DMS79 (cell line): ENCODE data around the gene CELSR1.

Experiments
- DNase-seq: peaks from one replicate; lab custom pipeline; 2025; lab: John Stamatoyannopoulos, UW

The CELSR1 gene

DNA sequence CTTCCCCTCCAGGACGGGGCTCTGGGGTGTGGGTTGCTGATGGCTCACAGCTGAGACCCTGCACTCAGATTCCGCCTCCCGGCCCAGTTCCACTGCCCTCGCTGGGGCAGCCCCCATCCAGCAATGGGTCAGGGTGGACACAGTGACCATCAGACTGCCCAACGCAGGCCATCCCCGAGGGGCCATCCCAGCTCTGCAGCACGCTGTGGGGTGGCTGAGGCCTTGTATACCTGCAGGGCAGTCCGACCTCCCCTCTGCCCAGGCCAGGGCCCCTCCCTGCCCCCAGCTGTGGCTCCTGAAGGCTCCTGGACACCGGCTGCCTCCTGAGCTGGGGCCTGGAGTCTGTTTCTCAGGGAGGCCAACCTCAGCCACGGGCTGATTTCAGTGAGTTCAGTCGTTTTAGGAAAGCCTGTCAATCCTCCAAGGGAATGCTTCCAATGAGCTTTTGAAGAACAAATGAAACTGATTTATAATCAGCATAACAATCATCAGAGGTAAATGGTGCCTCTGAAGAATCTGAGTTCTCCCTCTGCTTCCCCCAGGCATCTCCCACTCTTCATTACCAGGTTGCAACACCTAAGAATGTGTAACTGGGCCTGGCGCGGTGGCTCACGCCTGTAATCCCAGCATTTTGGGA is 95.1 kb downstream of the CELSR1 start:
- DNase-seq: no peak

DNA sequence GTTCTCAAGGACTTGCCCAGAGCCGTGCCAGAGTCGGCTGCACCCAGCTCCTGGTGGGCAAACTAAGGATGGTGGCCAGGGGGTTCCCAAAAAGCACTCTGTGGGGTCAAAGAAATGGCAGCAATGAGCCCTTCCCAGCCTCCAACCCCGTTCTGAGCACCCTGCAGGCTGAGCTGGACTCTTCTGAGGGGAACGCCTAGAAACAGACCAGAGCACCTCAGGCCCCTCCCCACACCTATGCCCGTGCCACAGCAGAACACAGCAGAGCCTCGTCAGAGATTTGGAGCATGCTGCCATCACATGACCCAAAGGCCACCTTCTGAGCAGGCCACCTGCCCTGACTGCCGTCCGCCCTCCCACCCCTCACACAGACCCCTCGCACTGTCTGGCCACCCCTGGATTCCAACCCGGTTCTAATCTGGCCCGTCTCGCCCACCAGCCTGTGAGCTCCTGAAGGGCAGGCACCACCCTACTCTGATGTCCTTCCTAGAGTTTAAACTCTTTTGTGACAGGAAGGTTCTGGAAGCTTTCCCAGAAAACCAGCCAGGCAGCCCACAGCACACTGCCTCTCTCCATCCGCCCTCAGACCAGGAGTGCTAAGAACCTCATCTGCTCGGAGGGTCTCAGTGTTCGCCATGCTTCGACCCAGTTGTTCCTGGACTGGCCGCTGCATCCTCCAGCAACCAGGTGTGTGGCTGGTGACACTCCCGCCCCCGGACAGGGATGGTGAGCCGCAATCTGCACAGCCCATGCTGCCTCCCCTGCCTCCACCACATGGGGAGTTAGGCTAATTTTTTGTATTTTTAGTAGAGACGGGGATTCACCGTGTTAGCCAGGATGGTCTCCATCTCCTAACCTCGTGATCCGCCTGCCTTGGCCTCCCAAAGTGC is 97.6 kb downstream of the CELSR1 start:
- DNase-seq: no peak

DNA sequence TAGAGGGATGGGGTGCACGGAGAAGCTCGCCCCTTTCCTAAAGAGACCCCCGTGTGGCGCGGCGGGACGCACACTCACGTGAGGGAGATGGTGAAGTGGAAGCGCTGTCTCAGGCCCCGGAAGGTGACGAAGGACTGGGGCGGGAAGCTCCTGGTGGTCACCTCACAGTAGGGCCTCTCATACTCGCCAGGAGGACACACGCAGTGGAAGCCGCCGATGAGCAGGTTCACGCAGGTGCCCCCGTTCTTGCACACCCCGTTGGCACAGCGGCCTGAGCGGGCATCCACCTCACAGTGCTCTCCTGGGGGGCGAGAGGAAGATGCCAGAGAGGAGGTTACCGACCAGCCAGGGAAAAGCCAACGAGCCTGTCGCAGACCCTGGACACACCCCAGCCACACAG is 98.3 kb downstream of the CELSR1 start:
- DNase-seq: no peak

DNA sequence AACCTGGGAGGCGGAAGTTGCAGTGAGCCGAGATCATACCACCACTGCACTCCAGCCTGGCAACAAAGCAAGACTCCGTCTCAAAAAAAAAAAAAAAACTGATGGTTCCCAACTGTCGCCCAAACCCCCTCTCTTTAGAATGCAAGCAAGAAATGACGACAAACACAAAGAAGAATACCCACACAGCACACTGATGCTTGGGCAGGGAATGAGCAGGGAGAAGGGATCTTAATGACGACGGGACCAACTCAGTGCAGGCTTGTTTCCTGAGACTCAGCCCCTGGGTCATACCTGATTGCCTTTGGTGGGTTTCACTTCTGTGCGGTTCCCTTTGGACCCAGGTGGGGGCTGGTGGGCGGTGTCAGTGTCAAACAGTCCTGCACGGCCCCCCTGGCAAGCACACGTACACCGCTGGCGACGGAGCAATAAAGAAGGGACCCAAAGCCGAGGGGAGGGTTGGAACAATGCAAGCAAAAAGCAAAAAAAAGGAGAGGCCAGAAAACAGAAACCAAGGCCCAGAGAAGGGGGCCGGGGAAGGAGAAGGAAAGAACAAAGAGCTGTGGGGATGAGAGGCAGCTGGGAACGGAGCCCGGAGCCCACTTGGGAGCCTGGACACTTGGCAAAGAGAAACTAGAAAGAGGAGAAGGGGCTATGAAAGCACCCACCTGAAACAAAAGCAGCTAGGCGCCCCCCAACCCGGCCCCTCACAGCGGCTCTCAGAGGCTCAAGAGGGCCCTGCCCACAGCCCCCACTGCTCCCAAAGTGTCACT is 99.6 kb downstream of the CELSR1 start:
- peak; percentile 60 for DNase-seq

DNA sequence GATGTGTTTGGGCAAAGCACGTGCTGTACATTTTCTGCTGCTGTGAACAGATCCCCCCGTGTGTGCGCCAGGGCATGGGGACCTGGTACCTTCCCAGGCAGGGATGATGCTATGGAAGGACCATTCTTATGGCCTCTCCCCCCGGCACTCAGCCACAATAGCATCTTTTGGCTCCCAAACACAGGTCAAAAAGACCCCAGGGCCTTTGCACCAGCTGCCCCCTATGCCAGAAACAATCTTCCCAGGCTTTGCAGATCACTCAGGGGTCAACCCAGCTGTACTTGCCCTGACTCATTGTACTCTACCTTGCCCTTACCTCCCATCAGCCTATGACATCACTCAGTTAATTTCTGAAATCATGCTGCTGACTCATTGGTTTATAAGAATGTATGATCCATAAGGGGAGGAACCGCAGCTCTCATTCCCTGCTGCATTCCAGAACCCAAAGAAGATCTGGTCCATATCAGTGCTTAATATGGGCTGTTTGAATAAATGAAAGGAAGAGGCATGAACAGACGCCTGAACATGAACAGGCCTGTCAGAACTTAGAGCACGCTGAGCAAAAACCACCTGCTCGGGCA is 100.7 kb downstream of the CELSR1 start:
- no peak for DNase-seq

DNA sequence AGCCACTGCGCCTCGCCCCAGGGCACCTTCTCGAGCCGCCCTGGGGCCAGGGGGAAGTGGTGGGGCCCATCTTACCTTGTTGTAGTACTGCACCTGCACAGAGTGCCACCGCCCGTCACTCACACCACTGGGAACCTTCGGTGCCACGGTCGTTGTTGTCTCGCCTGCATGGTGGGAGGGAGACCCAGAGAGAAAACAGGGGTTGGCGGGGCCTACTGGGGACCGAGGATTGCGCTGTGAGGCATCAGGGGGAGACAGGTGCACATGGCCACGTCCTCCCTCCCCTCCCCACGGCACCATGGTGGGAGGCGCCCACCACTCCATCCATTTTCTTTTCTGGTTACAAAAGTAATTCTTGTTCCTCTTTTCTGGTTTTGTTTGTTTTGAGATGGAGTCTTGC is 104.1 kb downstream of the CELSR1 start:
- DNase-seq: no peak

DNA sequence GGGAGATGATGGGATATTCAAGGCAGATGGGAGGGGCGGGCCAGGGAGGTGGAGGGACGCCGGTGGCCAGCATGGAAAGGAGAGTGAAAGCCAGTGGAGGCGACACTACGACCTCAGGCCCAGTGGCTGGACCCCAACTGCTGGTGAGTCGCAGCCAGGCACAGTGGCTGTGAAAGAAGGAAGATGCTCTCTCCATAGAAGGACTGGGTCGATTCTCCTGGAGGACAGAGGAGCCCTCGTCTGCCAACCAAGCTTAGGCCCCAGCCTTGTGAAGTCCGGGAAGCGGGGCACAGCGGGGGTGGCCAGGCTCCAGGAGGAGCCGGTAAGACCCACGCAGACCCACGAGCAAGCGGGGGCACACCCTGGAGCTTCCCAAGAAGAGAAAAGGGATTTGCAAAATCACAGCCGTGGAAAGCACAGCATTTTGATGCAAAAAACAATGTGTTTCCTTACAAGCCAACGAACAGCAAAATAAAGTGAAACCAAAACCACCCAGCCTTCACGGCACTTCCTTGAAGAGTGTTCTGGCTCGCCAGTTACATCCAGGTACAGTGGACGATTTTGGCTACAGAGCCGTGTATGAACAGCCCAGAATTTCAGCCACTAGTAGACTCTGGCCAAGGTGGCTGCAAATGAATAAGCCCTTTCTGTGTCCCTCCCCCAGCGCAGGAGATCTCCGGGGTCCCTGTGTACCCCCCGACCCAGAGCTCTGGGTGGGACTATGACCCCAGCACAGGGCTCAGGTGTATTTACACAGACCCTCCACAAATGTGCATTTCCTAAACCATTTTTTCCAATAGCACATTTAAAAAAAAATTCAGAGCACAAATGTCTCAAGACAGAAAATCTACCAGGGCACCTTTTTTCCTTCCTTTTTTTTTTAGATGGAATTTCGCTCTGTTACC is 105.0 kb downstream of the CELSR1 start:
- DNase-seq: peak; percentile 47

DNA sequence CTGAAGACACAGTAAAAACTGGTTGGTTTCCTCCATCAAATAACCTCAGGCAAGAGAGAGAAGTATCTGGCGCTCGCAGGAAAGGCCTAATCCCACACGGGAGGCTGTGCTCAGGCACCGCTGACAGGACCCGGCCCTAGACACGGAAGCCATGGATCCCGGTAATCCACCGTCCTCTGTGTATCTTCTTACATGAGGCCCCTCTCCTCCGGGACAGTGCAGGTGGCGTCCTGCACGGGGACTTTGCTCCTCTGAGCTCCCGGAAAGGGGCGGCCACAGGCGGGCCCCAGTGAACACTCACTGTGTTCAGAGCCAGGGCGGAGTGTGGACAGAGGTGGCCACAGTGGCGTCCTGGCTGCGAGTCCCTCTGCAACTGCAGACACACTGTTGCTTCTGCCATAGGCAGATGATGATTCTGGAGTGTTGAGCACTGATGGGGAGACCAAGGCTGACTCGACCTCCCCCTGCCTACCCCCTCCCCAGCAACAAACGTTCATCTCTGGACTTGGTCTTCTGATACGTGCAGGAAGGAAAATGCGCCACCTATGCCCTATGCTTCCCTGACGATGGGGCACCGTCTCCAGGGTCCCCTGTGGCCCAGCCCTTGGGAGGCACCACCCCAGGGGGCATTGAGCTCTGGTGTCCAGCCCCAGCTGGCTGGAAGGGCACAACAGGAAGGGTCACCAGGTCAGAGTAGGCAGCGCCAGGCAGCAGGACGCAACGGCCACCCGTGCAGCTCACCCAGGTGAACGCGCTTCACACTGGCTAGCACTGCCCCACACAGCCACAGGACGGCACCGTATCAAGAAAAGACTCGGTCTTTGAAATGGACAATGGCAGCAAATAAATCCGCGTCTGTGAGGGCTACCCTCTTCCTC is 106.2 kb downstream of the CELSR1 start:
- no peak for DNase-seq

DNA sequence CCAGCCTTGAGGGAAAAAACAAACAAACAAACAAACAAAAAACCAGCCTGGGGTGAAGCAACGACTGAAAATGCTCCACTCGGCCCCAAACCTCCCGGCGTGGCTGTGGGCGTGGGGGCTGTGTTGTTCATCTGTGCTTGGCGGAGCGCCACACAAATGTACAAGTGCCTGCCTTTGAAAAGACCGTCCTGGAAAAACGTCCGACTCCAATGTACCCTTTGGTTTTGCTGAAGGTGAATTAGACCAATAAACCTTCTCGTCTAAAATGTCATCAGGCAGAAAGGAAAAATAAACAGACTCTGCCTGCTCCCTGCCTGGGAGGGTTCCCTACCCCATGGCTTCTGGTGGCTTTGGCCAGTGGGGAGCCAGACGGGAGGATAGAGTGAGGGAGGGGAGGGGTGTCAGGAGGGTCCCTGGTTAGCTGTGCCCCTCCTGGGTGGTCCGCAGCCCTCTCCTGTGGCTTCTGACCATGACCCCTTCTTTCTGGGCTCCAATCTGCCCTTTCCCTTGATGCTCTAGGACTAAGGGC is 108.0 kb downstream of the CELSR1 start:
- DNase-seq: peak; percentile 52

DNA sequence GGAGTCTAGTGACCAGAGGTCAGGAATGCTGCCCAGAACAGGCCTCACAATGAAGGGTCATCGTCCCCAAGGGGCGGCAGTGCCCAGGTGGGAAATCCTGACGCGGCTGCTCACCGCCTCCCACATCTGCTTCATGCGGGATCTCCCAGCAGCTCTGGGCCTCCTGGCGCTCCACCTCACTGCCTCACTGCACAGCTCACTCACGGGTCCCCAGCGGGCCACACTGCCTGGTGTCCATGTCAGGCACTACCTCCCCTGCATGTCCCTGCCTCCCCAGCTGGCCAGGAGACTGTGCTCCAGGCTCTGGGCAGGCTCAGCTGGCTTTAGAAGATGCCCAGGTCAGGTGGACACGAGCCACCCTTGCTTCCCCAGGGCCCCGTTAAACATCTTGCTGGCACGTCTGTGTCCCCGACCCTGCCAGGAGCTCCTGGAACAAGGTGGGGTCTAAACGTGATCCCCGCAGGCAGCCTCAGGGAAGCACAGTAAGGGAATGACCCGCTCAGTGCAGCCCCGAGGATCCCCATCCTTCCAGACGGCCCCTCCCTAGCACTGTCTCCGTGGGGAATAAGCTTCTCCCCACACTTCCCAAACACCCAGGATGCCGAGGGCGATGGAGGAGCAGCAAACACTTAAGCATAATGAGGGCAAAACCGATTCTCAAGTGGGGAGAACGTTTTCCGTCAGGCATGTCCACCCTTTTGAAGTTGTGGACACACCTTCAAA is 108.7 kb downstream of the CELSR1 start:
- DNase-seq: no peak

DNA sequence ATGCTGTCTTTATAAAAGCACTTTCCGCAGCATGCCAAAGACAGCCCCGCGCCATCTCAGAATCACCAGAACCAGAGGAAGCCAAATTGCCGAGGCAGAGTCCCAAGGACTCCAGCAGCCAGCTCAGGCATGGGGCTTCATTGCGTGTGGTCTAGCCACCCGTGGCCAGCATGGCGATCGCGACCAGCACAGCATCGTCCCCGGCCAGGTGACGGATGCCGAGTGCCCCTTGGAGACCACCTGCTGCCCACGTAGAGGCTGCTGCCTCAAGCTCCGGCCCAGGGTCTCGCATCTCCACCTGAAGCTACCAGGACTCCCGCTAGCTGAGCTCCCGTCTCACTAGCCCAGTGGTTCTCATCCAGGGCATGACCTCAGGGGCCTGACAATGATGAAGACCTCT is 109.2 kb downstream of the CELSR1 start:
- no peak for DNase-seq

DNA sequence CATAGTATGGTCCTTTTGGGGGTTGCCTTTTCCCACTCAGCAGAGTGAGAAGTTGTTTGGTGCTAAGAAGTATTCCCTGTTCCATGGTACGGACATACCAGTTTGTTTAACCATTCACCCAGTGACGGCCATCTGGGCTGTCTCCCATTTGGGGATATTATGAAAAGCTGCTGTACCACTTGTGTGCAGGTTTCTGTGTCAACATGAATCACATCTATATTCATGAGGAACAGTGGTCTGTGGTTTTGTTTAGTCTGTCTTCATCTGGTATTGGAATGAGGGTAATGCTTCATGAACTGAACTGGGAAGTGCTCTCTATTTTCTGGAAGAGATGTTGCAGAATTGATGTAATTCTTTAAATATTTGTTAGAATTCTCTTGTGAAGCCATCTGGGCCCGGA is 112.4 kb downstream of the CELSR1 start:
- DNase-seq: no peak

DNA sequence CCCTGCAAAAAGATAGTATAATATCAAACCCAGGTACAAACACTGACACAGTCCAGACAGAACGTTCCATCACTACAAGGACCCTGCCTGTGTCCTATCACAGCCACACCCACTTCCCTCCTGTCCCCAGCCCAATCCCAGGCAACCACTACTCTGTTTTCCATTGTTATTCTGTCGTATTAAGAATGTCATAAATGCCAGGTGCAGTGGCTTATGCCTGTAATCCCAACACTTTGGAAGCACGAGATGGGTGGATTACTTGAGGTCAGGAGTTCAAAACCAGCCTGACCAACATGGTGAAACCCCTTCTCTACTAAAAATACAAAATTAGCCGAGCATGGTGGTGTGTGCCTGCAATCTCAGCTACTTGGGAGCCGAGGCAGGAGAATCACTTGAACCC is 112.9 kb downstream of the CELSR1 start:
- DNase-seq: no peak

DNA sequence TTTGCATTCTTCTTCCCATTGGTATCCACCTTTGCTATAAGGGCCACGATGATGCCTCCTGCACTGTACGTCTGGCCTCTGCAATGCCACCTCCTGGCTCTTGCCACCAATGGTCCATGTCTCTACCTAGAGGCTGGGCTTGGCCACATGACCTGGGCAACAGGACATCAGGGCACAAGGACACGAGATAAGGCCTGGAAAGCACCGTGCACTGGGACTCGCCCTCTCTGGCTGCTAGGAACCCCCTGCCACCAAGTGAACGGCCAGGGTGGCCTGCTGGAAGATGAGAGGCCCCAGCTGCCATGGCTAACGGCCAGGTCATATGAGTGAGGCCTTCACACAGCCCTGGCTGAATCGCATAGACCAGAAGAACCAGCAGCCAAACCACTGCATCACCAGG is 114.5 kb downstream of the CELSR1 start:
- DNase-seq: no peak

DNA sequence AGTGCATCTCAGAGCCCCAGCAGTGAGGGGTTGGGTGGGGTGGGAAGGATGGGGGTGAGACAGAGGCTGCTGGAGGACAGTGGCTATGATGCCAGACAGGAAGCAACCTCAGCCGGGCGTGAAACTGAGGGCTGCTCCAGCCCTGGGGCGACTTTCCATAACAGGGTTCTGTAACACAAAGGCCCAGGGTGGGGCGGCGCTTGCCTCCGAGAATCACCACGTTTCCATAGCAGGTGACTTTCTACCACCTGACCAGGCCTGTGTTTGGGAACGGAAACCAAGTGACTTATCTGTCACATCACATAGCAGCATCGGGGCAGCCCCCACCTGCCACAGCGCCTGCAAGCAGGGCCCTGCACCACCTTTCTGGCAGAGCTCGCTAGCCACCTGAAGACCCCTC is 116.2 kb downstream of the CELSR1 start:
- no peak for DNase-seq

DNA sequence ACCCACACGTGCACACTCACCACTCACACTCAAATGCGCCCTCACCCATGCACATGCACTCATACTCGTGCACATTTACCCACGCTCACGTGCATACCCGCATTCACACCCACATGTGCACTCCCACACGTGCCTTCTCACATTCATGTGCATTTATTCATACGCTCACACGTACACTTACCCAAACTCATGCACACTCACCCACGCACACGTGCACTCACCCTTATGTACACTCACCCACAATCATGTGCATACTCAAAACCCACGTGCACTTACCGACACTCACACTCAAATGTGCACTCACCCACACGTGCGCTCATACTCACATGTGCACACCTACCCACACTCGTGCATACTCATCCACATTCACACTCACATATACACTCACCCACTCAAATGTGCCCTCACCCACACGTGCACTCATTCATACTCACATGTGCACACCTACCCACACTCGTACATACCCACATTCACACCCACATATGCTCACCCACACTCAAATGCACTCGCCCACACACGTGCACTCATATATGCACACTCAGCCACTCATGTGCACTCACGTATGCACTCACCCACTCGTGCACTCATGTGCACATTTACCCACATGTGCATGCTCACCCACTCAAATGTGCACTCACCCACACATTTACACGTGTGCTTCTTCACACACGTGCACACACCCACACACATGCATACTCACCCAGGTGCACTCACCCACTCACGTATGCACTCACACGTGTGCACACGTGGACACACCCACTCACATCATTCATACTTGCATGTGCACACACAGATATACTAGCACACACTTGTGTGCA is 117.5 kb downstream of the CELSR1 start:
- DNase-seq: no peak

DNA sequence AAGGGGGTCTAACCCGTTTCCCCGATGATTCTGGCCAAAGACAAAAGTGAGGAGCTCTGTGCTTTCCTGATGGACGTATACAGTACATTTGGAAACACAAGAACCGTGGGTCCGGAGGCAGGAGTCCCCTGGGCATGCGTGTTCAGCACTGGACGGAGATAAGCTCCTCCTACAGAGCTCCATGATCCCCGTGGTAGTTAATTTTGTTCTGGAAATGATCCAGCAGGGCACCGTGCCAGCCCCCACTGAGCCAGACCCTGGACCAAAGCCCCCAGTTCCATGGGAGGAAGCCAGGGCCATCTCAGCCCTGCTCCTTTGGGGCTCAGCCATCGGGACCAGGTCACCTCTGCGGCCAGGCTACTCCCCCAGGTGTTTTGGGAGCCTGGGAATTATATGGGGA is 118.6 kb downstream of the CELSR1 start:
- DNase-seq: no peak

DNA sequence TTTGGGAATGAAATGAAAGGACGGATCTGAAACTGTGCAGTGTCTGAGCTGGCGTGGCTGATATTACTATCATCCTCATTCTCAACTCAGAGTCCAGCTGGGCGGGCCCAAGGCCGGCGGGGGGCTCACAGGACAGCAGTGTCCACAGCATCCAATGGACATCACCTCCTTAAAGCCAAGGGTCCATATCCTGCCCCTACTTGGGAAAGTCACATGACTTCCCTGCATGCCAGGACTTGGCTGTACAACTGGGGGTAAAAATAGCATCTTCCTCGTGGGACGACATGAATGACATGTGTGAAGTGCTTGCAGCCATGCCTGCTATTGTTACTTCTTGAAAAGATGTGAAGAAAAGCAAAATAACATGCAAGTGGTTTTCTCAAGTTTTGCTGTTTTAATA is 119.7 kb downstream of the CELSR1 start:
- no peak for DNase-seq
